Measurements from ENCODE around the gene INAVA.
A peak's percentile ranks its signal among the peaks of the same experiment; 100 is the strongest.
"Not testable (repeated sequence)": the region's sequence is repeated elsewhere in the genome, so short reads cannot be mapped to it uniquely, and the experiment has no call there.

The INAVA gene

DNA sequence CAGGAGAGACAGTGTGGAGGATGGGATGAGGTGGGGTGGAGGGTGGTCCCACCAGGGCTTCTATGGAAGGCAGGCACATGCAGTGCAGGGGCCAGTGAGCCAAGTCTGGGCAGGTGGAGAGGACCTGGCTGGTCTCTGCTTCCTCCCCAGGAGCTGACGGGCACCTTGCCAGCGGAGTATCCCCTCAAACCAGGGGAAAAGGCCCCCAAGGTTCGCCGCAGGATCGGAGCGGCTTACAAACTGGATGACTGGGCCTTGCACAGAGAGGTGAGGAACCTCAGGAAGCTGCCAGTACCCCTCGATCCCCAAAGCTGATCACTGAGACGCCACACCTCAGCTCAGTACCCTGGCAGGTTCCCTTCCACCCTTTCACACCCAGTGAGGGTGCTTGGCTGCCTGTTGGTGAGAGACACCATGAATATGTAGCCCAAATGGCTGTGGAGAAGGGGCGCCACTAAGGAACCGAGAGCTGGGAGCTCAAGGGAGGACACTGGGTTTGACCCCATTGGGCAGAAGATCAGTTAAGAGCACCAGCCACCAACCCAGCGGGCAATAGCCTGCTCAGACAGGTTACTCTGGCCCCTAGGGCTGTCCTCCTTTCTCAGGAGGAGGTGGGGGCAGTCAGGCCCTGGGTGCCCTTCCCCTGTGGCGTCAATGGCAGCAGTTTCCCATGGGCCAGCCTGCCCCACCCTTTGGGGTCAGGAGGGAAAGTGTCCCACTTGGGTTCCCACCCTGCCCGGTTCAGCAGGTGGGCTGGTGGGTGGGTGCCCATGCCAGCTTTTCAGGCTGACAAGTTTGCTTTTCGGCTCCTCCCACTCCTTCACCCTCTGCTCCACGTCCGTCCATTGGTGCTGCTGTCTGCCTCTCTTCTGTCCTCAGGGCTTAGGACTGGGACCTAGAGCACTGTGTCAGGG, 5.5 kb downstream of the INAVA start:
- no peak for DNase-seq

DNA sequence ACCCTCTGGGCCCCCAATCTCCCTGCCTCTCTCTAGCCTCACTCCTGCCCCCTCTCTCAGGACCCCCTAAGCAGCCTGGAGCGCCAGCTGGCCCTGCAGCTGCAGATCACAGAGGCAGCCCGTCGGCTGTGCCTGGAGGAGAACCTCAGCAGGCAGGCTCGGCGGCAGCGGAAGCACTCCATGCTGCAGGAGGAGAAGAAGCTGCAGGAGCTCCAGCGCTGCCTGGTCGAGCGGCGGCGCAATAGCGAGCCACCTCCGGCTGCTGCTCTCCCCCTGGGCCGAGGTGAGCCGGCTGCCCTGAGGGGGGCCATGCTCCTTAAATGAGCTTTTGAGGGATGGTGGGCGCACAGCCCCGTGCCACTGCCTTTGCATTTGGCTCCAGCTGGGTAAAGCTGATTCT, 6.2 kb downstream of the INAVA start:
- peak; percentile 22 for DNase-seq

DNA sequence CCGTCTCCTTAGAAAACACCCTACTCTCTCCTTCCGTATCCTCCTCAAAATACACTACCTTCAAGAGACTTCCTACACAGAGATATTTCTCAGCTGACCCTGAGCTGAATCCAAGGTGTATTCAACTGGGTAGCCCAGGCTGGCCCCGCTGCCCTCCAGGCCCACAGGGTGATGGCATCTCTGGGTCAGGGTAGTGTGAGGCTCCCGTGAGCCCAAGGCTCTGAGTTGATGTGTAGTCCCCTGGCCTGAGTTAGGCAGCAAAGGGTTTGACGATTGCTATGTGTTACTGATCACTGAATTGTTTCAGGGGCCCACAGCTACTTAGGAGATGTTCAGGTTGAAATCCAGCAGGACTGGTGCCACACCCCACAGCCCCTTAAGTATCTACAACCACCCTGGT, 6.7 kb downstream of the INAVA start:
- no peak for DNase-seq

DNA sequence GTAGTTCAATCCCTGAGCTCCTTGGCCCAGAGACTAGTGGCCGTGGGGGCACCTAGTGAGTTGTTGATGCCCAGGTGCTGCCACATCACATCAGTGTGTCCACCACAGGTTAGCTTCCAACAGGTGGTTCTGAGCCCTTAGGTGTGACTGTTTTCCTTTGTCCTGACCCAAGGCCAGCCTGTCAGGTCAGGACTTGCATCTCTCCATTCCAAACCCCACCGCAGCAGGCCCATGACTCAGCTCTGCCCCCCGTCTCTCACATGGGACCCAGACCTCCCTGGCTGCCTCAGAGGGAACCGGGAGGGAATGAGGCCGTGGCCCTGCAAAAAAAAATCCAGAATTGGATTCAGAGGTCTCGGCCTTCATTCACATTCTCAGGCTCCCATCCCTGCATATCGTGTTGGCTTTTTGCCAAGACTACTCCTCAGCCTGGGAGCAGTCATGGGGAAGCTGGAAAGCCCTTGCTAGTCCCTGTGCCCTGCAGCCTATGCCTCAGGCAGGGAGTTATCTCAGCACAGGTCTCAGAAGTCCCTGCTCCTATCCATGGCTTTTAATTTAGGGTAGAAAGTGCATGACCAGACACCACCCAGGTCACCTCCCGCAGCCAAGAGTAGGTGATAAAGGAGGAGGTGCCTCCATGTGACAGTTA, 7.2 kb downstream of the INAVA start:
- no peak for DNase-seq

DNA sequence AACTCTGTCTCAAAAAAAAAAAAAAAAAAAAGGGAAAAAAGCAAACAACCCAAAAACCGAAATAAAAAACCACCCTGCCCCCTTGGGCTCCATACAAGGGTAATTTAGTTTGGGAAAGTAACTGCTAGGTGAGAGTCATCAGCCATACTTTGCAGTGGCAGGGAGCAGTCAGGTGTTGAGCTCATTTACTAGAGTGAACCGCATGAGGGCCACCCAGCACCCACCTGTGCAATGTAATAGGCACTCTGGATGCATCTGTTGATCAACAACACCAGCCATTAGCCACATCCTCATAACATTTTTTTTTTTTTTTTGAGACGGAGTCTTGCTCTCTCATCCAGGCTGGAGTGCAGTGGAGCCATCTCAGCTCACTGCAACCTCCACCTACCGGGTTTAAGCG, 9.1 kb downstream of the INAVA start:
- DNase-seq = no peak

DNA sequence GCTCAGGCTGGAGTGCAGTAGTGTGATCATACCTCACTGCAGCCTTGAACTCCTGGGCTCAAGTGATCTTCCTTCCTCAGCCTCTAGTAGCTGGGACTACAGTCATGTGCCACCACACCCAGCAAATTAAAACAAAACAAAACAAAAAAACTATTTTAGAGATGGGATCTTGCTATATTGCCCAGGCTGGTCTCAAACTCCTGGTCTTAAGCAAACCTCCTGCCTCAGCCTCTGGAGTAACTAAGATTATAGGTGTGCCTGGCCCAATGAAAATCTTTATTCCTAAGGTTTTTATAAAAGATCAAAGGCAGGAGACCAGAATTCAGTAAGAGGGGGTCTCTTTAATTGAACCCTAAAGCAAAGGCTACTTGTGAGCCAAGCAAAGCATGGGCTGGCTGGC, 10.1 kb downstream of the INAVA start:
- no peak for DNase-seq

DNA sequence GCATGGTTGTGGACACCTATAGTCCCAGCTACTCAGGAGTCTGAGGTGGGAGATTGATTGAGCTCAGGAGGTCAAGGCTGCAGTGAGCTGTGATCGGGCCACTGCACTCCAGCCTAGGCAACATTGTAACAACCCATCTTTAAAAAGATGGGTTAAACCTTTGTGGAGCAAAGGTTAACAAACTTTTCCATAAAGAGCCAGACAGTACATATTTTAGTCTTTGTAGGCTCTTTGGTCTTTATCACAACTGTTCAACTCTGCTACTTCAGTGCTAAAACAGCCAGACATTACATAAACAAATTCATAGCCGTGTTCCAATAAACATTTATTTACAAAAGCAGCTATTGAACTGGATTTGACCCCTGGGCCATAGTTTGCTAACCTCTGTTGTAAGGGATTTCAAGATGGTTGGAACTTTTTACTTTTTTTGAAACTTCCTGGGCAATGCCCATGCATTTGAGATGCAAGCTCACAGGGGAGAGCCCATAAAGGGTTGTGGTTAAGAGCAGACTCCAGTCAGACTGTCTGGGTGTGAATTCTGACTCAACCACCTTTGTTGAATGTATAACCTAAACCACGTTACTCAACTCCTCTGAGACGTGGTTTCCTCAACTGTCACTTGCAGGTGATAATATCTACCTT, 10.8 kb downstream of the INAVA start:
- DNase-seq = no peak

DNA sequence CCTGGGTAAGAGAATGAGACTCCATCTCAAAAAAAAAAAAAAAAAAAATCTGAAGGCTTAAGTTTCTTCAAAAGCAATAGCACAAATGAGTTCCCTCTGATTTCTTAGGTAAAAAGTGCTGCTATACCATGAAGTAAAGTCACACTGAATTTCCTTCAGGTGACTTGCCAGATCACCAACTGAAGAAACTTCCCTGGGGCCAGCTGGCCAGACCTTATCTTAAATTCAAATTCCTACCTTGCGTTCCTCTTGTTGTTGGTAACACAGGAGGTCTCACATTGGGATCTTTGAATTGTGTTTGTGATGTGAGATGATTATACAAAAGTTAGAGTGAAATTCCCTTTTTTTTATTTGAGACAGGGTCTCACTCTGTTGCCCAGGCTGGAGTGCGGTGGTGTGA, 11.8 kb downstream of the INAVA start:
- no peak for DNase-seq

DNA sequence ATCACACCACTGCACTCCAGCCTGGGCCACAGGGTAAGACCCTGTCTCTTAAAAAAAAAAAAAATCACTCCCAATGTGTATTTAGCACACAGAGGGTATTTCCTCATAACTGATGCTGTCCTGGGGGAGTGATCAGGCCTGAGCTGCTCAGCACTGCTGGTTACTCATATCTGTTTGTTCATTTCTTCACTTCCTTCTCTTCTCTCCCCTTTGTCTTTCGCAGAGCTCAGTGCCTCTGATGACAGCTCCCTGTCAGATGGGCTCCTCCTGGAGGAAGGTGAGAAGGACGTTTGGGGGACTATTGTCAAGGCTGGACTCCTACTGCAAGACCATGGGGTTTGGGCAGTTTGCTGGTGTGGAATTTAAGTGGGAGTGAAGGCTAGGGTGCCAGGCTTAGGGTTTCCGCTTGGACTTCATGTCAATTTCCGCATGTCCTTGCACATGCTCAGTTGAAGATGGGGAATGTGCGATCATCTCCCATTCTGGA, 13.0 kb downstream of the INAVA start:
- no peak for DNase-seq

DNA sequence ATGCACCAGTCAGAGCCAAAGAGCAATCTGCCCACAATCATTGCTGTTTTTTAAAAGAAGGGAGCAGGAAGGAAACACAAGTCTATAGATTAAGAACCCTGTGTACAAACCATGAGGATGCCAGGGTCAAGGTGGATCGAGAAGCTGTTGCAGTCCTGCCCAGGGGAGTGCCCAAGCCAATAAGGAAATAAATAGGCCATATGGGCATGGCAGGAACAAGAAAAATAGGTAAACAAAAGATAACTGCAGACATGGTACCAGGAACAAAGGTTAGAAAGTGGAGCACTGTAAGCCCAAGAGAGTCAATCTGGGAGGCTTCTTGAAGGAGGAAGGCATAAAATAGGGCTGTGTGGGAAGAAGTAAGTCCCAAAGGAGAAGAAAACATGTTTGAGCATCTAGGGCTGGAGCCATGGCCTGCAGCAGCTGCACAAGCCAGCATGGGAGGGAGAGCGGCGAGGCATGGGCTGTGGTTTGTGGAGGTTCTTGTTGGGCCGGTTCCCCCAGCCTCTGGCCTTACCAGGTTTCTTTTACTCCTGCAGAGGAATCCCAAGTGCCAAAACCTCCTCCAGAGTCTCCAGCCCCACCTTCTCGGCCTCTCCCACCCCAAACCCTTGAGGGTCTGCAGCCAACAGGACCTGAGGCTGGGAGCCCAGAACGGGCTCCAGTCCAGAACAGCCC, 13.6 kb downstream of the INAVA start:
- DNase-seq = no peak

DNA sequence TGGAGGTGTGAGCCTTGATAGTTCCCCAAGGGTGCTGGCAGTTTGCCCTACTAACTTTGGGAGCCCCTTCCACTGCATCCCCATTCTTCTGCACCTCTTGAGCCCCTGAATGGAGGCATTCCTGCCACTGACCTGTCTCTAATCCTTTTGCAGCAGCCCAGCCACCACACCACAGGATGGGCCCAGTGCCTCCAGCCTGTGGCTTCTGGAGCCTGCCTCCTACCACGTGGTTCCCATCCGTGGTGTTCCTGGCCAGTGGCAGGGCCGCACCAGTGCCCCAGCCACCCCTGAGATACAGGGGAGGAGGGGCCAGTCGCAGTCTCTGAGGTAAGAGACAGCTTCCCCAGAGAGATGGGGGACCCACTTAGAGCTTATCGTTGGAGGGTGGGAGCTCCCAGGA, 14.4 kb downstream of the INAVA start:
- no peak for DNase-seq

DNA sequence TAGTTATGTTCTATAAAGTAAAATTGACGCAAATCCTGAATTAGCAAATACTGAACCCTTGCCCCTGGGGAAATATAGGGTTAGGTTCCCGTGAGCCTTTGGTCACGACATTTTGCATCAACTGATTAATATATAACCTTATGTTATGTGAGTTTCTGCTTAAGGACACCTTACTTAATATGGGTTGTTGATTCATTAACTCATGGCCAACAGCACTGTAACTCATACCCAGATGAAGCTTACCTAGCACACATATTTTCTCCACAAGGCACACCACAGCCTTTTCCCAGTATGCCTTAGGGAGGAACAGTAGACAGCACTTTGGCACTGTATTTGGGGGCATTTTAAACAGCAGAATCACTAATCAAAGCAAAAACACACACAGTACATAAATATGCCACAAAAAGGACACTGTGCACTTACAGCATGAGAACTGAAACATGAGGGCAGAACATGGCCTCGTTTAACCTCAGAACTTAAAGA, 15.1 kb downstream of the INAVA start:
- no peak for DNase-seq

DNA sequence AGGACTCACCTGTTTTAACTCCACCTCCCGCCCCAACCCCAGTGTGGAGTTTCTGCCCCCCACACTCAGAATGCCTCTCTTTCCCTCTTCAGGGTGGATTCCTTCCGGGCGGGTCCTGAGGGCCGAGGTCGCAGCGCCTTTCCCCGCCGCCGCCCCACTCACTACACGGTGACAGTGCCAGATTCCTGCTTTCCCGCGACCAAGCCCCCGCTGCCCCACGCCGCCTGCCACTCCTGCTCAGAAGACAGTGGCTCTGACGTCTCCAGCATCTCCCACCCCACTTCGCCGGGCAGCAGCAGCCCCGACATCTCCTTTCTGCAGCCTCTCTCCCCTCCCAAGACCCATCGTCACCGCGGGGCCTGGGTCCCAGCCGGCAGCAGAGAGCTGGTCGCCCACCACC, 16.7 kb downstream of the INAVA start:
- no peak for DNase-seq

DNA sequence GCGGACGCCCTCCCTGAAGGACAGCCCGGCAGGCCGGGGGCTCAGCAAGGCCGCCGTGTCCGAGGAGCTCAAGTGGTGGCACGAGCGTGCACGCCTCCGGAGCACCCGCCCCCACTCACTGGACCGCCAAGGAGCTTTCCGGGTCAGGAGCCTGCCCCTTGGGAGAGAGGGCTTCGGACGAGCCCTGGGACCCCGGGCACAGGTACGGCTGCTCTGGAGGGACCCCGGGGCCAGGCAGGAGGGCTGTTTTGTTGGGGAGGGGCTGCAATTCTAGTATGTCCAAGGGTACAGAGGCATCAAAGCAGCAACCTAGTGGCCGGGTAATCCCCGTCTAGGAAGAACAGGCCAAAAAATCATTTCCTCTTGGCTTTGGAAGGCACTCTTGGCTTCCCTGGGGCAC, 17.2 kb downstream of the INAVA start:
- DNase-seq = not testable (repeated sequence)

DNA sequence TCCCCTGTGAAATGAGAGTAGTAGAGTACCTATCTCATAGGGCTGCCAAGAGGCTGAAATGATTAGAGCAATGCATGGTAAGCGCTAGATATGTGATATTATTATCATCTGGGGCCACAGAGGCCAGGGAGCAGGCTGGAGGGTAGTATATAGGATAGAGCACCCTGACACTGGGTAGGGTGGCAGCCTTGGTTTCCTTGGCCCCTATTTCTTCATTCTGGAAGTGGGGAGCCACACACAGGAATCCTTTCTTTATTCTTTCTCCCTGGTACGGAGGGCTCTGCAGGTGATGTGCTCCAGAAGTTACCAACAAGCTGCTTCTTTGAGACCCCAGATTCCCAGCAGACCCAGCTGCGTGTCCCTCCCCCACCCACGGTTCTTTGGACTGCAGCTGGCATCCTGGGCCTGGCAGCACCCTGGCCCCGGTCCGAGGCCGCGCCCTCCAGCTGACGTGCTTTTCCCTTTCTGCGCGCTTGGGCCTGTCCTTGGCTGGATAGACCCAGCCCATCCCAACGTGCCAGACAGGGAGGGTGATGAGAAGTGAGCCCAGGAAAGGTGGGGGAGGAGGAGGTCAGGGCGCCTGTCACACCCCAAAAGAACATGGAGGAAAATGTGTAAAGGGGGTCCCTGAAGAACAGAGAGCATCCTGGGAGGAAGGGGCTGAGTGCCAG, 18.2 kb downstream of the INAVA start:
- DNase-seq = no peak

DNA sequence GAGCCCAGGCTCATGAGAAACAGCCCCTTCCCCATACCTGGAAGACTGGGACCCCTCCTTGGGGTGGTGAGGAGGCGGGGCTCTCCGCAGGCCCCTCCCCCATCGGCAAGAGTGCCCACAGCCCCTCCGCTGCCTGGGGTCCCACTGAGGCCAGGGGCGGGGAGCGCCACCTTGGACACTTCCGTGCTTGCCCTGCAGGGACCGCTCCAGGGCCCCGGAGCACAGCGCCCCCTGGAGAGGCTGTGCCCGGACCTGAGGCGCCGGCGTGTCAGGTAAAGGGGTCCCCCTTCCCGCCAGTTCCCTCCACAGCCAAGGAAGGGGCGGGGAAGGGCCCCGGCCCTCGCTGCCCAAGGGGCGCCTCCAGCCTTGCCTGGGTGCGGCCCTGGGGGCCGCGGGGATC, 21.5 kb downstream of the INAVA start:
- DNase-seq = no peak

DNA sequence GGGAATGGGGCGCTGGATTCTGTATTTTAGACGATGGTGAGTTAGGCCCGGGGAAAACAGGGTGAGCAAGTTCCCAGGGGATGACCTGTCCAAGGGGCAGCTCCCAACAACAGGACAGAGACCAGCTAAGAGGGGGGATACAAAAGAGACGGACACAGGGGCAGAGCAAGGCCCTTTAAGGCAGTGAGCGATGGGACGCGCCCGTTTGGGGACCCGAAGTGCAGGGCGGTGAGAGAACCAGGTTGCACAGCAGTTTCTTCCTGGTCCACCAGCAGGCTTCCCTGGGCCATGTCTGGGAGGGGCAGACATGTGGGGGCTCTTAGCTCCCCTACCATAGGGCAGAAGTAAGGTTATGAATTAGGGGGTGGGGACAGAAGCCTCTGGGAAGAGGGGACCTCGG, 22.0 kb downstream of the INAVA start:
- no peak for DNase-seq

DNA sequence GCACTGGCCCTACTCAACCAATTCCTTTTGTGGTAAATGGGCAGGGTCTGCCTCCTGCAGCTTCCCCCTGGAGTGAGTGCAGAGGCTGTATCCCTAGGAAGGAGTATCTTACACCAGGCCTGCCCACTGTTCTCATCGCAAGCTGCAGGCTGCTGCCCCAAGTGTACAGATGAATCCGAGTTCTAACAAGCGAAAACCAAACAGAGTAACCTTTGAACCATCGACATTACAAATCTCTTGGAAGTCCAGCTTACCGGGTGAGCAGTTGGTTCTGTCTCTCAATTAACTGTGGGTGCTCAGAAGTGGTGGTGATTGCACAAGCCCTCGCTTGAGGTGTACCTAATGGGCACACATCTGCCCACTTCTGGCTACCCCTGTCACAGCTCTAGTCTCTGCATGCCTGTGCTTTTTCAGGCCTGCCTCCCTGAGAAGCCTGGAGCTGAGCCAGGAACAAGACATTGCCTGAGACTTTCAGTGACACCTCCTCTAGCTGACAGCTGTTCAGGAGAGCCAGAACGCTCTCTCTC, 22.7 kb downstream of the INAVA start:
- no peak for DNase-seq

DNA sequence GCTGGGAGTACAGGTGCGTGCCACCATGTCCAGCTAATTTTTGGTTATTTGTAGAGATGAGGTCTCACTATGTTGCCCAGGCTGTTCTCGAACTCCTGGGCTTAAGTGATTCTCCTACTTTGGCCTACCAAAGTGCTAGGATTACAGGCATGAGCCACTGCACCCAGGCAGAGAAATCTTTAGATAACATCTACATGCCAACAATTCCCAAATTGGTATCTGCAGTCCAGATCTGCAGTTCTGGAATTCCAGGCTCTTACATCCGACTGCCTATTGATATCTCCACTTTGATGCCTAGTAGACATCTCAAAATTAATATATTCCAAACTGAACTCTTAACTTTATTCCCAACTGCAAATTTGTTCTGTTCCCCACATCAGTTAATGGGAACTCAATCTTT, 23.3 kb downstream of the INAVA start:
- no peak for DNase-seq

DNA sequence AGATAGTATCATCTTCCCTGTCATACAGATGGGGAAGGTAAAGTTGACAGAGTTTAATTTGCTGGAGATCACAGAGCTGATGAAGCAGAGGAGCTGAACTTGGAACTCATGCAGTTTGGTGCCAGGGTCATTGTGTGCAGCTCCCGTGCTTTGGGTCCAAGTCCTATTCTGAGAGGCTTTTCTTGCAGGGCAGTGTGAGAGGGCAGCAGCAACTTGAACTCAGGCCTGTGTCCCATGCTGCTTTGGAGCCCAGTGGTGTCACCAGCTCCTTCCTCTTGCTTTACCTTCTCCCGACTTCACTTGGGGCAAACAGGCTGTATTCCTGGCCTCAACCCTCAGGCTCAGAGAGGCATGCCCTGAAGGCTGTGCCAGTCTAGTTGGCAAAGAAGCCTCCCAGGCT, 24.7 kb downstream of the INAVA start:
- DNase-seq = no peak

DNA sequence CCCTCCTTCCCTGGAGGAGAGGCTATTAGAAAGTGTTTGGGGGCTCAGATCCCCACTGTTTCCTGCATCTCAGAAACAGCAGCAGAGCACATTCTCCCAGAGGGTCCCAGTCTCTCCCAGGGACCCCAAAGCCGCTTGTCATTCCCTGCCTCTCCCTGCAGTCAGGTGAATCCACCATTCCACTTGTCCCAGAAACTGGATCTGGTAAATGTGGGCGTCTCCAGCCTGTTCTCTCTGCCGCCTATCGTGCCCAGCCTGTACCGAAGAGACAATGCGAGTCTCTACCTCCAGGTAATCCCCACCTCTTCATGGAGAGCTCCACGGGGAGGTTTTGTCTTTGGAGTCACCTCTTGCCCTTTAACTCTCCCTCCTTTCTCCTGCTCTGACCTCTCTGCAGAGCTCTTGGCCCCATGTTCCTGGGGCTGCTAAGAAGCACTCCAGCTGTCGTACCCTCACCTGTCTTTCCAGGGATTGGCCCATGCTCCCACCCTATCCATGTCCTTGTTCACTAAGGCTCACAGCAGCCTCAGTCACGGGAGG, 26.9 kb downstream of the INAVA start:
- no peak for DNase-seq

DNA sequence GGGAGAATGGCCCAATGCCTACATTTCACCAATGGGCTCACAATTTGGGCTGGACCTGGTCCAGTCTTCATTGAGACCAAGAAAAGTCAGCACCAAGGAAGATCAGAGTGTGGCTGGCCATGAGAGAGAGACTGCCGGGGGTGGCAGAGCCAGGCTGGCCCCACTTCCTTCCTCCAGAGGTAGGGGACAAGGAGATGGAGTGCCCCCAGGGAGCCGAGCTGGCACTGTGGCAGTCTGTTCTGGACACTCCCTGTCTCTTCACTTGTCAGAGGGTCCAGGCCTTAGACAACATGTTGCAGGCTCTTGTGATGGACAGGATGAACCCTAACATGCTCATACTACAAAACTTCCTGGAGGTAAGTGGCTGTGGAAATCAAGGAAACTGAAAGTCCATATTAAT, 27.7 kb downstream of the INAVA start:
- no peak for DNase-seq
